Fibroblast of lung (primary cell): Measurements from ENCODE around the gene MACROD2.

ENCODE experiments used
- EZH2 ChIP-seq: IDR thresholded peaks from 2 replicates; pipeline ENCODE4 v1.5.1; 2012; ENCODE audit warnings: low read length, control low read depth, mild to moderate bottlenecking; ENCODE audit errors: missing control alignments
- TF ChIP-seq, protein P1 (sequence below), 2 donors: IDR thresholded peaks in 1 of 2; conservative IDR thresholded peaks in 1 of 2; 1 replicate in 1 of 2; 2 replicates in 1 of 2; pipeline ENCODE4 v1.5.1; 2011 to 2012; ENCODE audit warnings: low read length in 2 of 2, control low read depth in 1 of 2, inconsistent platforms in 1 of 2, low read depth in 1 of 2, mild to moderate bottlenecking in 1 of 2

DNA sequence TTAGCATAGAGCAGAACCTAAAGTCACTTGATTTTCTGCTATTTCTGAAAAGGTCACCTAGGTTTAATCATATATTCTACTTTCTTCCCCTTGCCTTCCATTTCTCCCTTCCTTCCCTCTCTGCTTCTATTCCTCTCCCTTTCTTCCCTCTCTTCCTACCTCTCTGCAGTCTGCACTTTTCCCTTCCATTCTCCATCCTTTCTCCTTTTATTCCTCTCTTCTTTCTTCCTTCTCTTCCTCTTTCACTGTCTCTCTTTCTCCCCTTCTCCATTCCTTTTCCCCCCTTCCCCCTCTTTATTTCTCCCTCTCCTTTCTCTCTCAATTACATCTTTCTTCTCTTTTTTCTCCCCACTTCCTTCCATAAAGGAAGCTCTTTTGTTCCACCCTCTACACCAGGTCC is 1391.9 kb downstream of the MACROD2 start:
- TF ChIP-seq EZH2, result no peak
- TF ChIP-seq, protein P1, sequence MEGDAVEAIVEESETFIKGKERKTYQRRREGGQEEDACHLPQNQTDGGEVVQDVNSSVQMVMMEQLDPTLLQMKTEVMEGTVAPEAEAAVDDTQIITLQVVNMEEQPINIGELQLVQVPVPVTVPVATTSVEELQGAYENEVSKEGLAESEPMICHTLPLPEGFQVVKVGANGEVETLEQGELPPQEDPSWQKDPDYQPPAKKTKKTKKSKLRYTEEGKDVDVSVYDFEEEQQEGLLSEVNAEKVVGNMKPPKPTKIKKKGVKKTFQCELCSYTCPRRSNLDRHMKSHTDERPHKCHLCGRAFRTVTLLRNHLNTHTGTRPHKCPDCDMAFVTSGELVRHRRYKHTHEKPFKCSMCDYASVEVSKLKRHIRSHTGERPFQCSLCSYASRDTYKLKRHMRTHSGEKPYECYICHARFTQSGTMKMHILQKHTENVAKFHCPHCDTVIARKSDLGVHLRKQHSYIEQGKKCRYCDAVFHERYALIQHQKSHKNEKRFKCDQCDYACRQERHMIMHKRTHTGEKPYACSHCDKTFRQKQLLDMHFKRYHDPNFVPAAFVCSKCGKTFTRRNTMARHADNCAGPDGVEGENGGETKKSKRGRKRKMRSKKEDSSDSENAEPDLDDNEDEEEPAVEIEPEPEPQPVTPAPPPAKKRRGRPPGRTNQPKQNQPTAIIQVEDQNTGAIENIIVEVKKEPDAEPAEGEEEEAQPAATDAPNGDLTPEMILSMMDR (conservative IDR thresholded peaks at IDR 0.05 in 1 of 2, IDR thresholded peaks at IDR 0.05 in 1 of 2; ENCODE audit: low read depth in 1 of 2, low read length in 2 of 2), result no peak
